ENCODE measurements around the gene IRAK3. TPM values are rescaled to one million over a fixed set of nuclear protein-coding genes. Genes with fewer than 3 reads are reported as not detected.

IRAK3 gene
- total RNA-seq, 1 experiment from 2014 or later, result 0.70 TPM

- TF ChIP-seq ATF2 (CRISPR knock-in tag; IDR thresholded peaks at IDR 0.05; ENCODE audit: borderline replicate concordance, low read depth) (no peak), STAT6 (CRISPR knock-in tag; conservative IDR thresholded peaks at IDR 0.05; ENCODE audit: low read depth) (no peak), CREM (CRISPR knock-in tag; IDR thresholded peaks at IDR 0.05) (no peak), ZNF281 (CRISPR knock-in tag; IDR thresholded peaks at IDR 0.05) (no peak)
These were observed 39.2 kb upstream of the IRAK3 start (continued) for GRCh38 chr12:66149702-66150398.

- TF ChIP-seq PRRX2 (CRISPR knock-in tag; IDR thresholded peaks at IDR 0.05) (no peak), MXD4 (CRISPR knock-in tag; IDR thresholded peaks at IDR 0.05; ENCODE audit: borderline replicate concordance) (no peak), ATF1 (CRISPR knock-in tag; IDR thresholded peaks at IDR 0.05) (no peak), TP53 (CRISPR knock-in tag; IDR thresholded peaks at IDR 0.05) (no peak), ZNF317 (CRISPR knock-in tag; IDR thresholded peaks at IDR 0.05; ENCODE audit: borderline replicate concordance, low read depth) (no peak)
- ChIA-PET CTCF (no interaction called here), POLR2A (no interaction called here)
- no peak overlapping the region for H3K4me3 Mint-ChIP-seq
- H3K9me3 Mint-ChIP-seq, result no peaks in the 10 kb centered on the region
- no peaks in the 10 kb centered on the region for H3K4me1 Mint-ChIP-seq
- H3K36me3 Mint-ChIP-seq, result peaks cover 8% of the 10 kb centered on the region; the same call in 1 of the 2 replicates
- H3K27me3 Mint-ChIP-seq (ENCODE audit: low read depth), result no peaks in the 10 kb centered on the region
- ATAC-seq (no peak), DNase-seq (ENCODE audit: low spot score) (no peak)
- no peak overlapping the region for H3K27ac Mint-ChIP-seq
These were observed 36.3 kb upstream of the IRAK3 start for GRCh38 chr12:66152732-66153131.

- POLR2A ChIA-PET, result no interaction called here
- Mint-ChIP-seq H3K36me3 (peaks cover 15% of the 10 kb centered on the region), H3K9me3 (no peaks in the 10 kb centered on the region; the same call in 1 of the 2 replicates), H3K4me3 (no peak overlapping the region), H3K4me1 (no peaks in the 10 kb centered on the region), H3K27ac (no peak overlapping the region), H3K27me3 (ENCODE audit: low read depth) (no peaks in the 10 kb centered on the region)
- CTCF ChIA-PET, result no interaction called here
- no peak for DNase-seq (ENCODE audit: low spot score)
- TF ChIP-seq TEAD4 (CRISPR knock-in tag; IDR thresholded peaks at IDR 0.05) (no peak), ATF6 (CRISPR knock-in tag; IDR thresholded peaks at IDR 0.05) (no peak), HMGA2 (CRISPR knock-in tag; IDR thresholded peaks at IDR 0.05) (no peak), E2F5 (CRISPR knock-in tag; IDR thresholded peaks at IDR 0.05) (no peak), MXD4 (CRISPR knock-in tag; IDR thresholded peaks at IDR 0.05; ENCODE audit: borderline replicate concordance) (no peak), GTF2I (CRISPR knock-in tag; conservative IDR thresholded peaks at IDR 0.05) (no peak), ZNF121 (CRISPR knock-in tag; IDR thresholded peaks at IDR 0.05) (no peak), ZNF263 (CRISPR knock-in tag; IDR thresholded peaks at IDR 0.05; ENCODE audit: low read depth) (no peak), ERG (CRISPR knock-in tag; IDR thresholded peaks at IDR 0.05) (no peak), JAZF1 (CRISPR knock-in tag; IDR thresholded peaks at IDR 0.05) (no peak)
- ATAC-seq, result no peak
These were observed 34.2 kb upstream of the IRAK3 start for GRCh38 chr12:66154776-66155175.
